HG03139 (cell line): ENCODE data around the gene RFX4.
"Not testable (repeated sequence)": the region's sequence is repeated elsewhere in the genome, so short reads cannot be mapped to it uniquely, and the experiment has no call there.

Experiments used
- ATAC-seq: cut with Tn5 transposase; IDR thresholded peaks from one replicate; pipeline ENCODE4 v1.9.1; 2021; ENCODE audit not compliant: unreplicated experiment

The RFX4 gene

GRCh38 chr12:106590601-106591000 lies 7.8 kb downstream of the RFX4 start:
- ATAC-seq = no peak

- no peak for ATAC-seq
Measured at GRCh38 chr12:106594447-106594846, 11.6 kb downstream of the RFX4 start.

DNA sequence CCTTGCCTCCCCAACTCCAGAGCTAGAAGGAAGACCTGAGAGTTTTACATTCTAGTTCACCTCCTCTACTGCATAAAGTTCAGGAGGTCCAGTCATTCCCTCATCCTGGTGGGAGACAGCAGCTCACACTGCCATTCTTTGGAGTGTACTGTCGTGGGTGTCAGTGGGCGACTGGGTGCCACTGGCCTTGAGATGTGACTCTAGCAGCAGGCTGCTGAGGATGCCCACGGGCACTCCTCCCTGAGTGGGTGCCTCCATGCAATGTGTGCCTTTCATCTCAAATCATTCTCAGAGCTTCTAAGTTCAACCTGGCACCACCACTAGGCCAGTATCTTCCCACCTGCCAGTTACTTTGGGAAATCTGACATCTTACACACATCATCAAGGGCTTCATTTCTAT lies 12.5 kb downstream of the RFX4 start:
- no peak for ATAC-seq

DNA sequence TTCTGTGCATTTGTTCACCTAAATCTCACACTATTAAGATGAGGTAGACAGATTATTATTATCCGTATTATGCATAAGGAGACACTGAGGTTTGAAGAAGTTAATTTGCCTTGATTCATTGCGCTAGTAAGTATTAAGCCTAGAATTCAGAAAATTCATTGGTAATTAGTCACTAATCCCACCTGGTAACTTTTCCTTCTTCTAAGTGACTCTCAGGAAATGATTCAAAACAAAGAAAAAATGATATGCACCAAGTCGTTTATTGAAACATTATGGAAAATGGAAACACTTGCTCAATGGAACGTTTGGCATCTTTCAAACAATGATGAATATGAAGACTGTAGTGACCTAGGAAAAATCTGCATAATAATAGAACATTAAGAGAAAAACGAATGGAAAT lies 15.2 kb downstream of the RFX4 start:
- no peak for ATAC-seq

DNA sequence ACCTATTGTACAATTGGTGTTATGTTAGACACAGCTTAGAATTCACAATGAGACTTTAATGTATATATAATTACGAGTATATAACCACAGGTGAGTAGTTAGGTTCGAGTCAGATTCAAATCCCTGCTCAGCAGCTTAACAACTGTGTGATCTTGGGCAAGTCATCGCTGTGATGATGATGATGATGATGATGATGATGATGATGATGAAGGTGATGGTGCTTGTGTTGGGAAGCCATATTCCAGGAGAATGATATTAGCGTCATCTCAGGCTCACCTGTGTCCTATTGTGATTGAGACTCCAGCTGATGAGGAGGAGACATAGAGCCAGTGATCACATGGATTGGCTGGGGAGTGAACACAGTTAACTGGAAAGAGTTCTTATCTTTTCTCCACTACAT lies 16.5 kb downstream of the RFX4 start:
- ATAC-seq = no peak

- no peak for ATAC-seq
Measured at GRCh38 chr12:106600503-106600902, 17.7 kb downstream of the RFX4 start.

GRCh38 chr12:106601031-106601430 lies 18.2 kb downstream of the RFX4 start:
- ATAC-seq = no peak

- no peak for ATAC-seq
Measured at GRCh38 chr12:106601496-106601895, 18.7 kb downstream of the RFX4 start.

- no peak for ATAC-seq
Measured at GRCh38 chr12:106602076-106602475, 19.3 kb downstream of the RFX4 start.

DNA sequence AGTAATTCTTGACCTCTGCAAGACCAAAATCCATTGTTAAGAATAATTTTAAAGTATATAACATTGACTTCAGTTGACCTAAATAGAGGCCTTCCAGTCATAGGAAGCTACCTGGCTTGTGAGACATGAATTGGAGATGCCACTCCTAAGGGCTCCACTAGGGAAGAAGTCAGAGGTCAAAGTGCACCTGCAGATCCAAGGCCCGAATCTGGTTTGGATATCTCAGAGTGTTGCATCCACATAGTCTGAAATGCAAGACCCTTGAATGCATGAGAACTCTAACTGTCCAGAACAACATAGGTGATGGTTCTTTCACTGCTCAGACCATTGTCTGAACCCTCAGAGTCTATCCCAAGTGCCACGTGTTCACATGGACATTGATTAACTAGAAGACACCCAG lies 22.4 kb downstream of the RFX4 start:
- no peak for ATAC-seq

DNA sequence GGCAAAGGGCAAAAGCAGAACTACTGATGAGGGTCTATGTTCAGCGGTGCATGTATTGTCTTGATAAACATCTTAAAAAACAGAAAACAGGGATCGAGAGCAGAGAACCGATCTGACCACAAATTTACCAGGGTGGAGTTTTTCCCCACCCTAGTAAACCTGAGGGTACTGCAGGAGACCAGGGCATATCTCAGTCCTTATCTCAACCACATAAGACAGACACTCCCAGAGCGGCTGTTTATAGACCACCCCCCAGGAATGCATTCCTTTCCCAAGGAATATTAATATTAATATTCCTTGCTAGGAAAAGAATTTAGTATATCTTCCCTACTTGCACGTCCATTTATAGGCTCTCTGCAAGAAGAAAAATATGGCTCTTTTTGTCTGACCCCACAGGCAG lies 37.8 kb downstream of the RFX4 start:
- not testable (repeated sequence) for ATAC-seq

DNA sequence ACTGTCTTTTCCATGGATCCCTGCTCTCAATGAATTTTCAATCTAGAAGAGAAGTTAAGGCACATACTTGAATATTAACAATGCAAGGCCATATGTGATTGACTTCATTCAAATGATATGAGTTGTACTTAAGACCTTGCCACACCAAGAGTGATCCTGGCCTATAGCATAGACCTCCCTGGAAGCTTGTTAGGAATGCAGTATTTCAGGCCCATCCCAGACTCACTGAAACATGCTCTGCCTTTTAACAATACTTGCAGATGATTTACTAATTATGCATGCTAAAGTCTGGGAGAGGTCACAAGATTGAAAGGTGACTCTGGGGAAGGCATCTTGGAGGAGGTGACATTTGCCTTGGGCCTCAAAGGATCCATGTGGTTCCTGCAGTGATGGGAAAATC lies 43.2 kb downstream of the RFX4 start:
- ATAC-seq = no peak

GRCh38 chr12:106629797-106630659 lies 47.2 kb downstream of the RFX4 start:
- ATAC-seq = no peak

DNA sequence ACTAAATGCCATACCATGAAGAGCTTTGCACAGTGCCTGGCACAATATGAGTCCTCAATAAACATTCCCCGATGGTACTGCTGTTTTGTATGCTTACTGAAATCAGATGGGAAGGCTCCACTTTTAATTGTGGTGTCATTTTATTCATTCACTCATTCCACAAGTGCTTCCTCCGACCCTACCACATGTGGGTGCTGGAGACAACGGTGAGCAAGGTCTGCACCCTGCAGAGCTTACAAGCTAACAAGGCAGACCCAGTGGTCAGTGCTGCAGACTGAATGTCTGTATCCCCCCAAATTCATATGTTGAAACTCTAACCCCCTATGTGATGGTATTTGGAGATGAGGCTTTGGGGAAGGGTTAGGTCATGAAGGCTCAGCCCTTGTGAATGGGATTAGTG lies 48.3 kb downstream of the RFX4 start:
- ATAC-seq = no peak

GRCh38 chr12:106631797-106632196 lies 49.0 kb downstream of the RFX4 start:
- ATAC-seq = no peak

DNA sequence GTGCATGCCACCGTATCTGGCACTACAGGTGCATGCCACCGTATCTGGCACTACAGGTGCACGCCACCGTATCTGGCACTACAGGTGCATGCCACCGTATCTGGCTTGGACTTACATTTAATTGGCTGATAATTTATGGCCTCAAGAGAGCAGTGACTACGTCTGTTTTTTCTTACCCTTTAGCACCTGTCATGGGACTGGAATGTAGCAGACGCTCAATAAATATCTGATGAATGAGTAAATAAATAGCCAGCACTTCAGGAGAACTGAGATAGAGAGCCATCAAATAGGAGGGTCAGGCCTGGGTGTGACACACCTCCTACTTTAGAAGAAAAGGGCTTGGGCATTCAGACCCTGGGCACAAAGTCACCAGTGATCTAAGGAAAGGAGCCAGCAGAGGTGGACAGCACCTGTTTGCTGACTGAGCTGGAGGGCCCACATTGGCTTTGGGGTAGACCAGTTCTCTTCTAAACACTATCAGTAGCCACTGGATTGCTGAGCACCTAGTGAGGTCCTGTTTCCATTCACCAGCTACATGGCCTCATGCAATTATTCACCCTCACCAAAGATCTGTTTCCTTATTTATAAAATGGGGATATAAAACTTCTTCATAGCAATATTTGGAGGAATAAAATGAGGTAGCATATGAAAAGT lies 50.1 kb downstream of the RFX4 start:
- no peak for ATAC-seq

- no peak for ATAC-seq
Measured at GRCh38 chr12:106633451-106633823, 50.6 kb downstream of the RFX4 start.

DNA sequence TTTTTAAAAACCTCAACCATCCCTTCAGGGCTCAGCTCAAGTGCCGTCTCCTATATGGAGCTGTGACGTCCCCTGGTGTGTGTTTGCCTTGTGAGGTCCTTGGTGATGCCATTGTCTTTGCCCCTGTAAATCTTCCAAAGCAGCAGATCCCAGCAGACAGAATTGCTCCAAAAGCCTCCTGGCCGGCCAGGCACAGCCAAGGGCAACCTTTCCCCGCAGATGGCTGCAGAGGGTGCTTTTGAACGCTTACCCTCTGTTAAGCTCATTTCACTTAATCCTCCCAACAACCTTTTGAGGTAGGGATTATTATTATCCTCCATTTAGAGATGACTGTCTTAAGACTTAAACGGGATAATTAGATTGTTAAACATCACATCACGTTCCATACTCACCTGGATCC lies 51.4 kb downstream of the RFX4 start:
- no peak for ATAC-seq

GRCh38 chr12:106643000-106643399 lies 60.2 kb downstream of the RFX4 start:
- ATAC-seq = no peak

DNA sequence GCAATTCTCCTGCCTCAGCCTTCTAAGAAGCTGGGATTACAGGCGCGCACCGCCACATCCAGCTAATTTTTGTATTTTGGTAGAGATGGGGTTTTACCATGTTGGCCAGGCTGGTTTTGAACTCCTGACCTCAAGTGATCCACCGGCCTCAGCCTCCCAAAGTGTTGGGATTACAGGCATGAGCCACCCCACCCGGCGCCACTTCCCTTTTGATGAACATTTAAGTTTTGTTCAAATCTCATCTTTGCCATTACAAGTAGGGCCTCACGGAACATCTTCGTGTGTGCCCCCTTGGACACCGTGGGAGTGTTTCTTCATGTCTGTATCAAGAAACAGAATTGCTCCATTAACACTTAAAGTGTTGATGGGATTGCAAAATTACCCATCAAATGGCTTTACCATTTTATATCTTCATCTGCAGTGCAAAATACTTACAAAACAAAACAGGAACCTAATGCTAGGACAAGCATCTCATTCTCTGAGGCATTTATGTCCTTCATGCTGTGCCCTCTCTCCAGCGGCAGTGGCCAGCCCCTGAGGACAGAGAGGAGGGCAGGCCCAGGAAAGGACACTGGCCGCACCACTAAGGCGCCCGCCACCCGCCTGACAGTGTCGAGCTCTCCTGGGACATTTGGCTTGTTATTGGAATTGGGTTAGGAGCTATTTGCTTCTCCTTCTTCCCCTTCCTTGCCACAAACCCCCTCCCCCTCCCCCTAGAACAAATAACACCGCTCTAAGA lies 61.7 kb downstream of the RFX4 start:
- ATAC-seq = no peak

DNA sequence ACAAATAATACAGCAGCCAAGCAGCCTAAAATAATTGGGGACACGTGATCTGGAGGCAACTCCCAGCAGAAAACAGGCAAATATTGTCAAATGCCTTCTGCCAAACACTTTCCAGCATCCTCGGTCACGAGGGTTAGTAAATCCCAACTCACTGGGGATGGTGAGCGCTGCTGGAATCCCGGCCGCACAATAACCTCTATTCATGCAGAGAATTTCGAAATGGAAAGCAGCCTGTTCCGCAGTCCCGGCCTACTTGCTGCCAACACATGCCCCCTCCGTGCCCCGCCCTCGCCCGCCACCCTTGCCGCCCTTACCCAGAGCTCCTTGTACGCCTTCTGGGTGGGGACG lies 62.2 kb downstream of the RFX4 start:
- ATAC-seq = no peak
